HT-29 (cell line): ENCODE data around the gene NCAPH2. TPM values are rescaled to one million over a fixed set of nuclear protein-coding genes. Genes with fewer than 3 reads are reported as not detected.

Experiments
- DNase-seq: peaks from one replicate; pipeline ENCODE4 v3.0.0-alpha.2; 2015; ENCODE audit warnings: low spot score
- total RNA-seq: library from RNA; depleted of rRNA; stranded (reverse); fragments of >200 nt; shearing (Covaris generic); gene quantifications from 2 replicates; pipeline ENCODE4 v1.2.3, GENCODE V29; 2014; rRNA removed

Gene NCAPH2
- total RNA-seq, 1 experiment from 2014 or later: 88.8 TPM

GRCh38 chr22:50570861-50571260 lies 62.8 kb downstream of the NCAPH2 start:
- no peak for DNase-seq

- DNase-seq: no peak
These were observed 63.5 kb downstream of the NCAPH2 start for GRCh38 chr22:50571264-50572175.

- no peak for DNase-seq
These were observed 64.9 kb downstream of the NCAPH2 start for GRCh38 chr22:50572965-50573364.

- no peak for DNase-seq
These were observed 65.7 kb downstream of the NCAPH2 start for GRCh38 chr22:50573491-50574382.

GRCh38 chr22:50574383-50574755 lies 66.3 kb downstream of the NCAPH2 start:
- DNase-seq: no peak

Other genes starting within 250 kb of the NCAPH2 start
- 6.6 and 6.7 TPM in 2 replicates for gene MAPK12, start 246.5 kb upstream of the NCAPH2 start, total RNA-seq
- gene MAPK11, start 237.8 kb upstream of the NCAPH2 start, total RNA-seq: 1.6 and 2.2 TPM in 2 replicates
- gene PLXNB2, start 200.6 kb upstream of the NCAPH2 start, total RNA-seq: 247 and 252 TPM in 2 replicates
- 4.5 and 5.2 TPM in 2 replicates for gene DENND6B, start 181.2 kb upstream of the NCAPH2 start, total RNA-seq
- gene PPP6R2, start 164.9 kb upstream of the NCAPH2 start, total RNA-seq: 54.1 and 56.7 TPM in 2 replicates
- gene SBF1, start 33.2 kb upstream of the NCAPH2 start, total RNA-seq: 85.0 and 102 TPM in 2 replicates
- 2.2 and 4.2 TPM in 2 replicates for gene ADM2, start 26.7 kb upstream of the NCAPH2 start, total RNA-seq
- gene MIOX, start 21.4 kb upstream of the NCAPH2 start, total RNA-seq: not detected in 2 replicates
- gene LMF2, start 522 bp upstream of the NCAPH2 start, total RNA-seq: 52.8 and 53.2 TPM in 2 replicates
- 5.0 and 5.5 TPM in 2 replicates for gene SCO2, start 17.4 kb downstream of the NCAPH2 start, total RNA-seq
- 6.9 and 7.4 TPM in 2 replicates for gene TYMP, start 21.8 kb downstream of the NCAPH2 start, total RNA-seq
- not detected in 2 replicates for gene KLHDC7B, start 37.7 kb downstream of the NCAPH2 start, total RNA-seq
- not detected in 2 replicates for gene SYCE3, start 54.7 kb downstream of the NCAPH2 start, total RNA-seq
- 1.5 and 2.5 TPM in 2 replicates for gene CPT1B, start 70.2 kb downstream of the NCAPH2 start, total RNA-seq
- gene CHKB, start 74.6 kb downstream of the NCAPH2 start, total RNA-seq: 21.5 and 26.2 TPM in 2 replicates
- gene MAPK8IP2, start 92.6 kb downstream of the NCAPH2 start, total RNA-seq: not detected in 2 replicates
- 11.4 and 16.6 TPM in 2 replicates for gene ARSA, start 119.9 kb downstream of the NCAPH2 start, total RNA-seq
- not detected in 2 replicates for gene SHANK3, start 164.6 kb downstream of the NCAPH2 start, total RNA-seq
- gene ACR, start 230.0 kb downstream of the NCAPH2 start, total RNA-seq: not detected in 2 replicates